K562 (cell line): ENCODE results near the gene ALDH9A1. TPM values are rescaled to one million over a fixed set of nuclear protein-coding genes. Genes with fewer than 3 reads are reported as not detected.

Experiments
- ATAC-seq: fragments of 200-7000 bp; cut with Tn5 transposase; 3 replicates; pipeline ENCODE4 v1.9.1; 2020; ENCODE audit warnings: moderate library complexity
- BruUV-seq: library from RNA; stranded (reverse); fragments of 400-500 nt; replicated peaks from 2 replicates; lab custom pipeline; 2021; lab: Mats Ljungman, UMichigan
- CTCF ChIA-PET: fragments of 300-600 bp; formaldehyde crosslinking; extraction: SDS; loops from one replicate; lab custom pipeline; 2021; ENCODE audit warnings: low intra/inter-chr PET ratio; lab: Yijun Ruan, JAX
- POLR2A ChIA-PET: fragments of 300-600, 350-650 bp; sonication (Branson Sonifier 250); formaldehyde crosslinking; extraction: SDS; loops from one replicate; lab custom pipeline; 2021; ENCODE audit warnings: antibody characterized with exemption, inconsistent platforms; lab: Yijun Ruan, JAX
- DNase-seq, 4 experiments: peaks; one replicate each; pipeline versions ENCODE4 v3.0.0 to v3.0.0-alpha.2; 2011 to 2018; ENCODE audit warnings: low spot score in 3 of 4, mixed read lengths in 3 of 4; ENCODE audit errors: extremely low read depth in 1 of 4
- FAIRE-seq: peaks from 2 replicates; lab custom pipeline; 2011; peaks lifted over from hg19 to GRCh38; lab: Jason Lieb, UNC
- H2AFZ ChIP-seq: 2 replicates; pipeline ENCODE4 v1.6.0; 2011; ENCODE audit warnings: low read depth, low read length, control low read depth, inconsistent platforms
- H3K27ac ChIP-seq: fragments of 200-600 bp; 3 replicates; pipeline ENCODE4 v1.8.0; 2011; ENCODE audit warnings: low read depth, mild to moderate bottlenecking, control low read depth, inconsistent platforms, low read length, moderate library complexity, mixed read lengths; ENCODE audit errors: extremely low read depth
- H3K27me3 ChIP-seq, 2 experiments: fragments of 300-600 bp in 1 of 2; 2 replicates in 1 of 2; 3 replicates in 1 of 2; pipeline versions ENCODE4 v1.6.0 to v1.8.0; 2011; ENCODE audit warnings: inconsistent platforms in 2 of 2, low read length in 2 of 2, mild to moderate bottlenecking in 1 of 2, mixed read lengths in 1 of 2, moderate library complexity in 1 of 2; ENCODE audit not compliant: control insufficient read depth in 2 of 2, insufficient read depth in 2 of 2
- H3K36me3 ChIP-seq: fragments of 300-600 bp; 3 replicates; pipeline ENCODE4 v1.8.0; 2011; ENCODE audit warnings: mild to moderate bottlenecking, low read length, inconsistent platforms; ENCODE audit not compliant: control insufficient read depth, insufficient read depth
- H3K4me1 ChIP-seq, 2 experiments: fragments of 200-600 bp in 1 of 2; replicated peaks in 1 of 2; 2 replicates in 1 of 2; 3 replicates in 1 of 2; pipeline versions ENCODE4 v1.5.1 to v1.8.0; 2011; ENCODE audit warnings: inconsistent platforms in 2 of 2, low read length in 2 of 2, mild to moderate bottlenecking in 1 of 2, mixed read lengths in 1 of 2, moderate library complexity in 1 of 2; ENCODE audit not compliant: control insufficient read depth in 2 of 2, insufficient read depth in 2 of 2
- H3K4me2 ChIP-seq: 2 replicates; pipeline ENCODE4 v1.6.1; 2011; ENCODE audit warnings: low read length, control low read depth, inconsistent platforms, mixed read lengths; ENCODE audit not compliant: insufficient read depth
- H3K4me3 ChIP-seq: fragments of 200-600 bp; sonication (generic), shearing (Covaris generic); 2 replicates; pipeline ENCODE4 v1.5.1; 2016; ENCODE audit warnings: control low read depth, inconsistent platforms
- H3K79me2 ChIP-seq: fragments of 200-600 bp; 3 replicates; pipeline ENCODE4 v1.8.0; 2011; ENCODE audit warnings: low read length, inconsistent platforms; ENCODE audit not compliant: control insufficient read depth, insufficient read depth
- H3K9ac ChIP-seq, 2 experiments: 2 replicates each; pipeline versions ENCODE4 v1.6.0 to v1.6.1; 2011; ENCODE audit warnings: low read depth in 2 of 2, low read length in 2 of 2, control low read depth in 1 of 2, inconsistent platforms in 1 of 2, mild to moderate bottlenecking in 1 of 2, mixed read lengths in 1 of 2; ENCODE audit not compliant: insufficient read depth in 1 of 2
- H3K9me1 ChIP-seq: one replicate; pipeline ENCODE4 v1.6.0; 2011; ENCODE audit warnings: inconsistent platforms, mild to moderate bottlenecking, low read length, moderate library complexity; ENCODE audit not compliant: control insufficient read depth, insufficient read depth
- H3K9me3 ChIP-seq: replicated peaks from 2 replicates; pipeline ENCODE4 v1.5.1; 2011; ENCODE audit warnings: low read depth, low read length, inconsistent platforms; ENCODE audit not compliant: control insufficient read depth, insufficient read depth
- H4K20me1 ChIP-seq: replicated peaks from 2 replicates; pipeline ENCODE4 v1.6.1; 2011; ENCODE audit warnings: low read length, inconsistent platforms, mixed read lengths; ENCODE audit not compliant: control insufficient read depth, insufficient read depth
- FOXK2 ChIP-seq, 2 experiments: fragments of 450-650 bp; IDR thresholded peaks in 1 of 2; conservative IDR thresholded peaks in 1 of 2; 2 replicates each; pipeline ENCODE4 v1.6.1; 2016; ENCODE audit warnings: low read depth in 2 of 2, mild to moderate bottlenecking in 1 of 2
- FOXO4 ChIP-seq: fragments of 450-650 bp; formaldehyde crosslinking; IDR thresholded peaks from 2 replicates; pipeline ENCODE4 v1.4.0; 2020; ENCODE audit warnings: mild to moderate bottlenecking, moderate library complexity
- HNRNPK ChIP-seq: fragments of 200-400 bp; formaldehyde crosslinking; IDR thresholded peaks from one replicate; pipeline ENCODE4 v1.6.1; 2018; ENCODE audit warnings: mild to moderate bottlenecking, low read depth, low read length; ENCODE audit not compliant: poor library complexity, severe bottlenecking
- PCBP2 ChIP-seq: fragments of 200-400 bp; formaldehyde crosslinking; IDR thresholded peaks from 2 replicates; pipeline ENCODE4 v1.6.1; 2018; ENCODE audit warnings: low read length, low read depth, mild to moderate bottlenecking, moderate library complexity; ENCODE audit not compliant: poor library complexity, severe bottlenecking
- RHOXF2B ChIP-seq: fragments of 250-450 bp; sonication (Bioruptor Pico); conservative IDR thresholded peaks from 2 replicates; pipeline ENCODE4 v1.5.1; 2021
- RNF219 ChIP-seq: fragments of 250-450 bp; sonication (Bioruptor Pico); IDR thresholded peaks from 2 replicates; pipeline ENCODE4 v1.5.0; 2022; ENCODE audit warnings: mild to moderate bottlenecking
- SPI1 ChIP-seq: IDR thresholded peaks from 2 replicates; pipeline ENCODE4 v1.6.1; 2011; ENCODE audit warnings: low read depth, low read length, control low read depth, borderline replicate concordance
- ZBTB26 ChIP-seq: fragments of 450-650 bp; formaldehyde crosslinking; IDR thresholded peaks from 2 replicates; pipeline ENCODE4 v1.4.0; 2022; ENCODE audit warnings: missing genetic modification characterization
- ZNF785 ChIP-seq: fragments of 250-450 bp; sonication (Bioruptor Pico); IDR thresholded peaks from 2 replicates; pipeline ENCODE4 v1.4.0; 2020; ENCODE audit warnings: mild to moderate bottlenecking
- WGBS: fragments of 100-300 bp; shearing (Covaris generic); methylation state at CpG from one replicate; pipeline ENCODE4 v1.1.6; 2016; ENCODE audit warnings: low coverage, mixed read lengths; ENCODE audit not compliant: insufficient coverage; ENCODE audit errors: missing lambda C conversion rate; 5-methylcytosine and 5-hydroxymethylcytosine counted together
- in situ Hi-C: fragments of 300-500 bp; cut with MboI; formaldehyde crosslinking; loops from 4 replicates; pipeline ENCODE4 v1.15.0; 2018; ENCODE audit warnings: inconsistent platforms, mixed read lengths
- intact Hi-C: fragments of 100-400 bp; cut with micrococcal nuclease; formaldehyde crosslinking; loops from 2 replicates; pipeline ENCODE4 v1.14.2; 2022
- polyA plus RNA-seq, 8 experiments: library from polyadenylated mRNA; depleted of rRNA in 4 of 8; stranded (reverse) in 5 of 8; unstranded in 3 of 8; fragments of >200 nt; fragmentation: Nextera tagmentation in 2 of 8; fragmentation: Illumina TruSeq in 1 of 8; extraction: Ambion mirVana in 2 of 8; extraction: Trizol in 1 of 8; gene quantifications; 2 replicates each; pipeline versions ENCODE4 v1.2.1 to v1.2.3, GENCODE V29; 2011 to 2014; ENCODE audit warnings: inconsistent platforms in 1 of 8, missing spikeins in 1 of 8
- total RNA-seq, 7 experiments: library from RNA; depleted of rRNA in 6 of 7; stranded (reverse); fragments of >200 nt in 6 of 7; fragmentation: Illumina TruSeq in 2 of 7; extraction: Trizol in 2 of 7; gene quantifications; 2 replicates each; pipeline versions ENCODE4 v1.2.1 to v1.2.3, GENCODE V29; 2011 to 2021; ENCODE audit warnings: low replicate concordance in 1 of 7

Gene ALDH9A1
- total and polyA plus RNA-seq, 9 of the 15 experiments (the other 6 are each of a cell fraction or from before 2014, with no cell fraction given) = 26.5 to 54.3 (median 39.2) TPM

- no peaks in the 10 kb centered on the region for H3K9me1 ChIP-seq
- ATAC-seq = no peak
- H3K4me2 ChIP-seq = no peak overlapping the region
- H3K9ac ChIP-seq = no peak overlapping the region
- BruUV-seq = no TSS peak
- FAIRE-seq = no peak
- TF ChIP-seq RHOXF2B = no peak
- TF ChIP-seq ZBTB26 (CRISPR knock-in tag) = 0 out of 2 replicates have a peak, but pooled peaks have one; percentile 27
- TF ChIP-seq FOXO4 (CRISPR knock-in tag) = no peak
- peak; percentile 40 for TF ChIP-seq HNRNPK
- TF ChIP-seq PCBP2 = peak; percentile 93
- no peak for TF ChIP-seq FOXK2 (conservative IDR thresholded peaks at IDR 0.05 in 1 of 2, IDR thresholded peaks at IDR 0.05 in 1 of 2; ENCODE audit: low read depth in 2 of 2)
- TF ChIP-seq RNF219 (CRISPR knock-in tag) = no peak
- TF ChIP-seq SPI1 = no peak
- no peak for TF ChIP-seq ZNF785 (CRISPR knock-in tag)
- intact Hi-C loops (no loop called here), in situ Hi-C loops (no loop called here)
- H3K4me3 ChIP-seq = no peak overlapping the region
- ChIA-PET CTCF (no interaction called here), POLR2A (interaction anchor here (0.6 to 1.9 kb wide), 2 partner anchors 9 to 223 kb away, joined by 3 to 5 read pairs; no protein-coding TSS in a partner anchor)
- no peaks in the 10 kb centered on the region for H3K36me3 ChIP-seq
- H3K4me1 ChIP-seq = no peaks in the 10 kb centered on the region
- H2AFZ ChIP-seq = no peak overlapping the region
- no peaks in the 10 kb centered on the region for H3K9me3 ChIP-seq
- H3K27me3 ChIP-seq = no peaks in the 10 kb centered on the region; a peak in 1 of 5 replicates
- no peak overlapping the region for H3K27ac ChIP-seq
- WGBS = 0% methylated on average over 1 of the region's 1 CpG
- DNase-seq = no peak
- no peaks in the 10 kb centered on the region for H4K20me1 ChIP-seq
- H3K79me2 ChIP-seq = no peaks in the 10 kb centered on the region
Measured at GRCh38 chr1:165619647-165620151, 78.7 kb downstream of the ALDH9A1 start.
